NT2/D1 (cell line): ENCODE data around the gene PTPN14.

Experiments used
- YY1 ChIP-seq: IDR thresholded peaks from 2 replicates; pipeline ENCODE4 v1.6.1; 2011; ENCODE audit not compliant: insufficient read length, insufficient read depth
- ZNF274 ChIP-seq: IDR thresholded peaks from 2 replicates; pipeline ENCODE4 v1.6.1; 2011; ENCODE audit warnings: mild to moderate bottlenecking, low read depth, low read length

- TF ChIP-seq ZNF274 (no peak), YY1 (no peak)
Observed at GRCh38 chr1:214314178-214314843, 237.1 kb downstream of the PTPN14 start.
